ENCODE measurements around the gene CCDC175.
A peak's percentile ranks its signal among the peaks of the same experiment; 100 is the strongest.

CCDC175 gene

GRCh38 chr14:59576332-59577294 lies at the start of gene CCDC175:
Gene CCDC175, minus strand, starts transcription at chr14:59576812. Its CDS starts 37 bp downstream, at chr14:59576775.
- DNase-seq, result peak; percentile 82

GRCh38 chr14:59622631-59623030 lies 46.0 kb upstream of the CCDC175 start:
- no peak for DNase-seq

GRCh38 chr14:59619061-59619460 lies 42.4 kb upstream of the CCDC175 start:
- no peak for DNase-seq

- no peak for DNase-seq
Observed at GRCh38 chr14:59601056-59601455, 24.4 kb upstream of the CCDC175 start.

GRCh38 chr14:59600211-59600945 lies 23.8 kb upstream of the CCDC175 start:
- DNase-seq, result no peak

- DNase-seq, result no peak
Observed at GRCh38 chr14:59595071-59595470, 18.5 kb upstream of the CCDC175 start.

- no peak for DNase-seq
Observed at GRCh38 chr14:59591641-59592370, 15.2 kb upstream of the CCDC175 start.

- no peak for DNase-seq
Observed at GRCh38 chr14:59588101-59588500, 11.5 kb upstream of the CCDC175 start.

GRCh38 chr14:59585891-59586554 lies 9.4 kb upstream of the CCDC175 start:
- DNase-seq, result no peak

- DNase-seq, result peak; percentile 3
Observed at GRCh38 chr14:59583755-59584154, 7.1 kb upstream of the CCDC175 start.

- no peak for DNase-seq
Observed at GRCh38 chr14:59582845-59583509, 6.4 kb upstream of the CCDC175 start.

- no peak for DNase-seq
Observed at GRCh38 chr14:59582161-59582560, 5.5 kb upstream of the CCDC175 start.

- no peak for DNase-seq
Observed at GRCh38 chr14:59580911-59581310, 4.3 kb upstream of the CCDC175 start.

GRCh38 chr14:59570122-59570521 lies 6.5 kb downstream of the CCDC175 start:
- DNase-seq, result peak; percentile 29

GRCh38 chr14:59566725-59567124 lies 9.9 kb downstream of the CCDC175 start:
- peak; percentile 4 for DNase-seq

GRCh38 chr14:59566296-59566695 lies 10.3 kb downstream of the CCDC175 start:
- DNase-seq, result no peak

GRCh38 chr14:59565087-59565486 lies 11.5 kb downstream of the CCDC175 start:
- no peak for DNase-seq

GRCh38 chr14:59564366-59564765 lies 12.2 kb downstream of the CCDC175 start:
- DNase-seq, result no peak

- no peak for DNase-seq
Observed at GRCh38 chr14:59547310-59547709, 29.3 kb downstream of the CCDC175 start.

- peak; percentile 79 for DNase-seq
Observed at GRCh38 chr14:59543873-59544272, 32.7 kb downstream of the CCDC175 start.

- no peak for DNase-seq
Observed at GRCh38 chr14:59541731-59542130, 34.9 kb downstream of the CCDC175 start.

GRCh38 chr14:59540852-59541251 lies 35.8 kb downstream of the CCDC175 start:
- DNase-seq, result no peak
